ENCODE measurements around the gene GOLGA6L10.

The GOLGA6L10 gene

GRCh38 chr15:82298032-82298431 lies 51.2 kb downstream of the GOLGA6L10 start:
- DNase-seq: no peak

GRCh38 chr15:82297546-82297945 lies 51.7 kb downstream of the GOLGA6L10 start:
- DNase-seq: no peak

GRCh38 chr15:82294061-82294690 lies 55.1 kb downstream of the GOLGA6L10 start:
- DNase-seq: no peak

DNA sequence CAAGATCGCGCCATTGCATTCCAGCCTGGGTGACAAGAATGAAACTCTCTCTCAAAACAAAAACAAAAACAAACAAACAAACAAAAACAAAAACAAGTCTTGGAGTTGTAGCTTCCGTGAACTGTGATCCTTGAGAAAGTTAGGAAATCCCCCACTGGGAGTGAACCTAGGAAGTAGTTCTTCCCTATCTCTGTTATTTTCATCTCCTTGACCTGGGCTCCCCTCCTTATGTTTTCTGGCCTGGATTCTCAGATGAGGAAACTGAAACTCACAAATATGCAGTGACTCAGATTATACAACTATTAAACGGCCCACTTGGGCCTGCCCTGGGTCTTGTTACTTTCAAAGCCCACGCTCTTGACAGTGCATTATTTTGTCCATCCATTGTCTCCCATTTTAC lies 57.0 kb downstream of the GOLGA6L10 start:
- no peak for DNase-seq

Measured in NCI-H2081 treated with DMSO at 0.1 percent for 48 hours (cell line).